GM19395 (cell line): ENCODE results near the gene CTXN1.
"Not testable (repeated sequence)": the region's sequence is repeated elsewhere in the genome, so short reads cannot be mapped to it uniquely, and the experiment has no call there.

Experiments
- ATAC-seq: cut with Tn5 transposase; IDR thresholded peaks from one replicate; pipeline ENCODE4 v1.9.1; 2021; ENCODE audit warnings: mild to moderate bottlenecking, moderate library complexity; ENCODE audit not compliant: unreplicated experiment

CTXN1 gene

GRCh38 chr19:7926021-7926726 is at the start of gene CTXN1:
TSS of gene CTXN1 (minus strand) at chr19:7926135. CDS start at chr19:7925538, 597 bp downstream.
- ATAC-seq: no peak

- ATAC-seq: no peak
These were observed 49.1 kb upstream of the CTXN1 start for GRCh38 chr19:7975037-7975436.

GRCh38 chr19:7973883-7974282 is 47.9 kb upstream of the CTXN1 start:
- ATAC-seq: no peak

- no peak for ATAC-seq
These were observed 45.9 kb upstream of the CTXN1 start for GRCh38 chr19:7971553-7972520.

- no peak for ATAC-seq
These were observed 44.9 kb upstream of the CTXN1 start for GRCh38 chr19:7970716-7971448.

- no peak for ATAC-seq
These were observed 43.6 kb upstream of the CTXN1 start for GRCh38 chr19:7969555-7969939.

GRCh38 chr19:7968796-7969554 is 43.0 kb upstream of the CTXN1 start:
- ATAC-seq: no peak

- no peak for ATAC-seq
These were observed 42.3 kb upstream of the CTXN1 start for GRCh38 chr19:7968008-7968795.

GRCh38 chr19:7965921-7966665 is 40.2 kb upstream of the CTXN1 start:
- ATAC-seq: no peak

- no peak for ATAC-seq
These were observed 39.4 kb upstream of the CTXN1 start for GRCh38 chr19:7965259-7965841.

- no peak for ATAC-seq
These were observed 37.6 kb upstream of the CTXN1 start for GRCh38 chr19:7963566-7963965.

GRCh38 chr19:7962644-7963268 is 36.8 kb upstream of the CTXN1 start:
- ATAC-seq: no peak

GRCh38 chr19:7961920-7962626 is 36.1 kb upstream of the CTXN1 start:
- no peak for ATAC-seq

GRCh38 chr19:7961082-7961481 is 35.1 kb upstream of the CTXN1 start:
- not testable (repeated sequence) for ATAC-seq

GRCh38 chr19:7959211-7959610 is 33.3 kb upstream of the CTXN1 start:
- no peak for ATAC-seq

GRCh38 chr19:7955696-7956095 is 29.8 kb upstream of the CTXN1 start:
- ATAC-seq: no peak

- no peak for ATAC-seq
These were observed 27.6 kb upstream of the CTXN1 start for GRCh38 chr19:7953576-7953975.

- no peak for ATAC-seq
These were observed 27.1 kb upstream of the CTXN1 start for GRCh38 chr19:7953060-7953459.
